GM23338 (cell line): ENCODE measurements around the gene DECR2. TPM values are rescaled to one million over a fixed set of nuclear protein-coding genes. Genes with fewer than 3 reads are reported as not detected.

Experiments used
- ATAC-seq: fragments of 200-7000 bp; cut with Tn5 transposase; 3 replicates; pipeline ENCODE4 v1.9.1; 2020
- DNase-seq: peaks from one replicate; pipeline ENCODE4 v3.0.0-alpha.2; 2015; ENCODE audit warnings: low spot score
- H2AFZ ChIP-seq: fragments of 200-600 bp; sonication (generic); 2 replicates; pipeline ENCODE4 v1.8.0; 2016; ENCODE audit warnings: antibody characterized with exemption, mild to moderate bottlenecking, moderate library complexity
- H3F3A ChIP-seq: fragments of 200-600 bp; sonication (generic); replicated peaks from 2 replicates; pipeline ENCODE4 v1.8.0; 2017; ENCODE audit warnings: antibody characterized with exemption, mixed run types, low read depth
- H3K27ac ChIP-seq: fragments of 200-600 bp; sonication (generic); 2 replicates; pipeline ENCODE4 v1.6.1; 2016; ENCODE audit warnings: low read depth
- H3K27me3 ChIP-seq: fragments of 200-600 bp; sonication (generic); 2 replicates; pipeline ENCODE4 v1.8.0; 2016; ENCODE audit warnings: mild to moderate bottlenecking, mixed run types, moderate library complexity; ENCODE audit not compliant: insufficient read depth
- H3K36me3 ChIP-seq: fragments of 200-600 bp; sonication (generic); 2 replicates; pipeline ENCODE4 v1.8.0; 2016; ENCODE audit warnings: mild to moderate bottlenecking; ENCODE audit not compliant: insufficient read depth
- H3K4me1 ChIP-seq: fragments of 200-600 bp; sonication (generic); 2 replicates; pipeline ENCODE4 v1.8.0; 2016; ENCODE audit warnings: mild to moderate bottlenecking, moderate library complexity; ENCODE audit not compliant: insufficient read depth
- H3K4me2 ChIP-seq: fragments of 200-600 bp; sonication (generic); 2 replicates; pipeline ENCODE4 v1.7.1; 2017; ENCODE audit warnings: mixed run types
- H3K4me3 ChIP-seq: fragments of 200-600 bp; sonication (generic); 2 replicates; pipeline ENCODE4 v1.6.1; 2016; ENCODE audit warnings: mixed run types
- H3K79me2 ChIP-seq: fragments of 200-600 bp; sonication (generic); replicated peaks from 2 replicates; pipeline ENCODE4 v1.8.0; 2017; ENCODE audit warnings: mild to moderate bottlenecking; ENCODE audit not compliant: insufficient read depth
- H3K9me2 ChIP-seq: fragments of 200-600 bp; sonication (generic); 2 replicates; pipeline ENCODE4 v1.8.0; 2017; ENCODE audit not compliant: insufficient read depth
- H4K20me1 ChIP-seq: fragments of 200-600 bp; sonication (generic); replicated peaks from 2 replicates; pipeline ENCODE4 v1.8.0; 2017; ENCODE audit warnings: mild to moderate bottlenecking; ENCODE audit not compliant: insufficient read depth
- H3K27ac Mint-ChIP-seq: 2 replicates; pipeline ENCODE4 v1.8.0; 2020; ENCODE audit warnings: inconsistent platforms, mild to moderate bottlenecking, moderate library complexity, mixed read lengths
- H3K27me3 Mint-ChIP-seq: 3 replicates; pipeline ENCODE4 v1.8.0; 2022; ENCODE audit warnings: low read depth, mild to moderate bottlenecking, moderate library complexity, mixed read lengths, inconsistent platforms; ENCODE audit not compliant: insufficient read depth, poor library complexity
- H3K36me3 Mint-ChIP-seq: 3 replicates; pipeline ENCODE4 v1.8.0; 2021; ENCODE audit warnings: low read depth, mild to moderate bottlenecking, inconsistent platforms, moderate library complexity, mixed read lengths
- H3K4me1 Mint-ChIP-seq: 3 replicates; pipeline ENCODE4 v1.8.0; 2020; ENCODE audit warnings: mild to moderate bottlenecking, inconsistent platforms, mixed read lengths
- H3K4me3 Mint-ChIP-seq: 3 replicates; pipeline ENCODE4 v1.8.0; 2021; ENCODE audit warnings: moderate library complexity, mild to moderate bottlenecking, inconsistent platforms, mixed read lengths
- H3K9me3 Mint-ChIP-seq: 3 replicates; pipeline ENCODE4 v1.8.0; 2020; ENCODE audit warnings: moderate library complexity, mild to moderate bottlenecking, inconsistent platforms, mixed read lengths
- CREB1 ChIP-seq: fragments of 250-450 bp; sonication (Bioruptor Pico); IDR thresholded peaks from 2 replicates; pipeline ENCODE4 v1.5.0; 2020; ENCODE audit warnings: low read depth, mild to moderate bottlenecking, moderate library complexity
- EZH2 ChIP-seq: fragments of 200-600 bp; sonication (generic); IDR thresholded peaks from one replicate; pipeline ENCODE4 v1.8.0; 2017; ENCODE audit warnings: antibody characterized with exemption, mild to moderate bottlenecking, low read depth; ENCODE audit not compliant: unreplicated experiment
- EZH2phosphoT487 ChIP-seq: fragments of 200-600 bp; sonication (generic); IDR thresholded peaks from one replicate; pipeline ENCODE4 v1.8.1; 2018; ENCODE audit warnings: antibody characterized with exemption; ENCODE audit not compliant: unreplicated experiment
- JUNB ChIP-seq: IDR thresholded peaks from one replicate; pipeline ENCODE4 v1.6.1; 2016; ENCODE audit warnings: antibody characterized with exemption; ENCODE audit not compliant: unreplicated experiment
- NANOG ChIP-seq: IDR thresholded peaks from 2 replicates; pipeline ENCODE4 v1.6.1; 2016; ENCODE audit warnings: antibody characterized with exemption, borderline replicate concordance
- POLR2AphosphoS5 ChIP-seq: IDR thresholded peaks from 2 replicates; pipeline ENCODE4 v1.6.1; 2016; ENCODE audit warnings: antibody characterized with exemption, low read depth
- STAT1 ChIP-seq: IDR thresholded peaks from one replicate; pipeline ENCODE4 v1.6.1; 2016; ENCODE audit warnings: antibody characterized with exemption; ENCODE audit not compliant: unreplicated experiment
- ZNF114 ChIP-seq: fragments of 250-450 bp; sonication (Bioruptor Pico); IDR thresholded peaks from 2 replicates; pipeline ENCODE4 v1.5.0; 2020; ENCODE audit warnings: mild to moderate bottlenecking, moderate library complexity
- ZNF331 ChIP-seq: fragments of 250-450 bp; sonication (Bioruptor Pico); IDR thresholded peaks from 2 replicates; pipeline ENCODE4 v1.5.0; 2020; ENCODE audit warnings: low read depth, mild to moderate bottlenecking, moderate library complexity
- polyA plus RNA-seq: library from polyadenylated mRNA; unstranded; fragments of >200 nt; fragmentation: Nextera tagmentation; extraction: Ambion mirVana; gene quantifications from 2 replicates; pipeline ENCODE4 v1.2.1, GENCODE V29; 2016
- total RNA-seq: library from RNA; depleted of rRNA; stranded (reverse); fragments of >200 nt; shearing (Covaris generic); gene quantifications from 2 replicates; pipeline ENCODE4 v1.2.3, GENCODE V29; 2014
- TF ChIP-seq, protein P1 (sequence below), 2 experiments: fragments of 200-600 bp in 1 of 2; sonication (generic) in 1 of 2; conservative IDR thresholded peaks; 2 replicates each; pipeline versions ENCODE4 v1.5.1 to v1.6.1; 2016 to 2017; ENCODE audit warnings: antibody characterized with exemption in 2 of 2, low read depth in 2 of 2, mild to moderate bottlenecking in 2 of 2, moderate library complexity in 1 of 2
- TF ChIP-seq, protein P2 (sequence below): fragments of 250-450 bp; sonication (Bioruptor Pico); IDR thresholded peaks from 2 replicates; pipeline ENCODE4 v1.5.0; 2020; ENCODE audit warnings: mild to moderate bottlenecking, moderate library complexity
- TF ChIP-seq, protein P3 (sequence below): IDR thresholded peaks from 2 replicates; pipeline ENCODE4 v1.6.1; 2016; ENCODE audit warnings: antibody characterized with exemption
- TF ChIP-seq, protein P4 (sequence below): IDR thresholded peaks from one replicate; pipeline ENCODE4 v1.6.1; 2018; ENCODE audit warnings: antibody characterized with exemption; ENCODE audit not compliant: unreplicated experiment

The DECR2 gene
- total and polyA plus RNA-seq, 2 experiments from 2014 or later, result 20.3 to 26.9 TPM

DNA sequence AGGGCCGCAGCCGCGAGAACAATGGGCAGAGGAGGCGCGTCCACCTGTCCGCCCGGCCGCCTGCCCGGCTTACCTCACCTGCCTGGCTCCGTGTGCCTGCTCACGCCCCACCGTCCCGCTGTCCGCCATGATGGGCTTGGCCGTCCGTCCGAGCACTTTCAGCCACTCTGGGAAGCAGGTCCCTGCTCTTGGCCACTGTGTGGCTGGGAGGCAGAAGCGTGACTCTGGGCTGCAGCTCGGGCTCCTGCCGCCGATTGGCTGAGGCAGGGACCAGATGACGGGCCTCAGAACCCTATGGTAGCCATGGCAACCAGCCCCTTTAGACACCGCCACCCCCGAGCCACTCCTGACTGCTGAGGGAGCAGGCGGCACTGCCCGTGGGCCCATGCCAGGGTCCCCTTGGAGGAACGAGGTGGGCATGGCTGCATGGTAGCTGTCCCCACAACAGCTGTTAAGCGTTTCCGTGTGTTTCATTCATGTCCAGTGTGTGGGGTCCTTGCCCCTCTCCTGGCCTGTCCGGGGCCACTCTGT lies 40.3 kb upstream of the DECR2 start:
- Histone ChIP-seq H4K20me1 (no peaks in the 10 kb centered on the region), H3K4me3 (no peak overlapping the region), H3K27me3 (no peaks in the 10 kb centered on the region), H3K4me2 (no peak overlapping the region), H2AFZ (peak overlapping the region; percentile 63; the same call in 1 of the 2 replicates), H3K27ac (no peak overlapping the region), H3F3A (0 out of 2 replicates have a peak, but pooled peaks cover 5% of the 10 kb centered on the region), H3K9me2 (no peaks in the 10 kb centered on the region), H3K4me1 (no peaks in the 10 kb centered on the region), H3K79me2 (no peaks in the 10 kb centered on the region), H3K36me3 (no peaks in the 10 kb centered on the region)
- peak; percentile 10 for ATAC-seq
- Mint-ChIP-seq H3K9me3 (no peaks in the 10 kb centered on the region), H3K4me3 (no peak overlapping the region), H3K4me1 (no peaks in the 10 kb centered on the region), H3K27me3 (peaks cover 22% of the 10 kb centered on the region), H3K36me3 (no peaks in the 10 kb centered on the region), H3K27ac (no peak overlapping the region)
- TF ChIP-seq, protein P1, sequence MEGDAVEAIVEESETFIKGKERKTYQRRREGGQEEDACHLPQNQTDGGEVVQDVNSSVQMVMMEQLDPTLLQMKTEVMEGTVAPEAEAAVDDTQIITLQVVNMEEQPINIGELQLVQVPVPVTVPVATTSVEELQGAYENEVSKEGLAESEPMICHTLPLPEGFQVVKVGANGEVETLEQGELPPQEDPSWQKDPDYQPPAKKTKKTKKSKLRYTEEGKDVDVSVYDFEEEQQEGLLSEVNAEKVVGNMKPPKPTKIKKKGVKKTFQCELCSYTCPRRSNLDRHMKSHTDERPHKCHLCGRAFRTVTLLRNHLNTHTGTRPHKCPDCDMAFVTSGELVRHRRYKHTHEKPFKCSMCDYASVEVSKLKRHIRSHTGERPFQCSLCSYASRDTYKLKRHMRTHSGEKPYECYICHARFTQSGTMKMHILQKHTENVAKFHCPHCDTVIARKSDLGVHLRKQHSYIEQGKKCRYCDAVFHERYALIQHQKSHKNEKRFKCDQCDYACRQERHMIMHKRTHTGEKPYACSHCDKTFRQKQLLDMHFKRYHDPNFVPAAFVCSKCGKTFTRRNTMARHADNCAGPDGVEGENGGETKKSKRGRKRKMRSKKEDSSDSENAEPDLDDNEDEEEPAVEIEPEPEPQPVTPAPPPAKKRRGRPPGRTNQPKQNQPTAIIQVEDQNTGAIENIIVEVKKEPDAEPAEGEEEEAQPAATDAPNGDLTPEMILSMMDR (conservative IDR thresholded peaks at IDR 0.05; ENCODE audit: low read depth in 2 of 2), result no peak
- TF ChIP-seq, protein P2, sequence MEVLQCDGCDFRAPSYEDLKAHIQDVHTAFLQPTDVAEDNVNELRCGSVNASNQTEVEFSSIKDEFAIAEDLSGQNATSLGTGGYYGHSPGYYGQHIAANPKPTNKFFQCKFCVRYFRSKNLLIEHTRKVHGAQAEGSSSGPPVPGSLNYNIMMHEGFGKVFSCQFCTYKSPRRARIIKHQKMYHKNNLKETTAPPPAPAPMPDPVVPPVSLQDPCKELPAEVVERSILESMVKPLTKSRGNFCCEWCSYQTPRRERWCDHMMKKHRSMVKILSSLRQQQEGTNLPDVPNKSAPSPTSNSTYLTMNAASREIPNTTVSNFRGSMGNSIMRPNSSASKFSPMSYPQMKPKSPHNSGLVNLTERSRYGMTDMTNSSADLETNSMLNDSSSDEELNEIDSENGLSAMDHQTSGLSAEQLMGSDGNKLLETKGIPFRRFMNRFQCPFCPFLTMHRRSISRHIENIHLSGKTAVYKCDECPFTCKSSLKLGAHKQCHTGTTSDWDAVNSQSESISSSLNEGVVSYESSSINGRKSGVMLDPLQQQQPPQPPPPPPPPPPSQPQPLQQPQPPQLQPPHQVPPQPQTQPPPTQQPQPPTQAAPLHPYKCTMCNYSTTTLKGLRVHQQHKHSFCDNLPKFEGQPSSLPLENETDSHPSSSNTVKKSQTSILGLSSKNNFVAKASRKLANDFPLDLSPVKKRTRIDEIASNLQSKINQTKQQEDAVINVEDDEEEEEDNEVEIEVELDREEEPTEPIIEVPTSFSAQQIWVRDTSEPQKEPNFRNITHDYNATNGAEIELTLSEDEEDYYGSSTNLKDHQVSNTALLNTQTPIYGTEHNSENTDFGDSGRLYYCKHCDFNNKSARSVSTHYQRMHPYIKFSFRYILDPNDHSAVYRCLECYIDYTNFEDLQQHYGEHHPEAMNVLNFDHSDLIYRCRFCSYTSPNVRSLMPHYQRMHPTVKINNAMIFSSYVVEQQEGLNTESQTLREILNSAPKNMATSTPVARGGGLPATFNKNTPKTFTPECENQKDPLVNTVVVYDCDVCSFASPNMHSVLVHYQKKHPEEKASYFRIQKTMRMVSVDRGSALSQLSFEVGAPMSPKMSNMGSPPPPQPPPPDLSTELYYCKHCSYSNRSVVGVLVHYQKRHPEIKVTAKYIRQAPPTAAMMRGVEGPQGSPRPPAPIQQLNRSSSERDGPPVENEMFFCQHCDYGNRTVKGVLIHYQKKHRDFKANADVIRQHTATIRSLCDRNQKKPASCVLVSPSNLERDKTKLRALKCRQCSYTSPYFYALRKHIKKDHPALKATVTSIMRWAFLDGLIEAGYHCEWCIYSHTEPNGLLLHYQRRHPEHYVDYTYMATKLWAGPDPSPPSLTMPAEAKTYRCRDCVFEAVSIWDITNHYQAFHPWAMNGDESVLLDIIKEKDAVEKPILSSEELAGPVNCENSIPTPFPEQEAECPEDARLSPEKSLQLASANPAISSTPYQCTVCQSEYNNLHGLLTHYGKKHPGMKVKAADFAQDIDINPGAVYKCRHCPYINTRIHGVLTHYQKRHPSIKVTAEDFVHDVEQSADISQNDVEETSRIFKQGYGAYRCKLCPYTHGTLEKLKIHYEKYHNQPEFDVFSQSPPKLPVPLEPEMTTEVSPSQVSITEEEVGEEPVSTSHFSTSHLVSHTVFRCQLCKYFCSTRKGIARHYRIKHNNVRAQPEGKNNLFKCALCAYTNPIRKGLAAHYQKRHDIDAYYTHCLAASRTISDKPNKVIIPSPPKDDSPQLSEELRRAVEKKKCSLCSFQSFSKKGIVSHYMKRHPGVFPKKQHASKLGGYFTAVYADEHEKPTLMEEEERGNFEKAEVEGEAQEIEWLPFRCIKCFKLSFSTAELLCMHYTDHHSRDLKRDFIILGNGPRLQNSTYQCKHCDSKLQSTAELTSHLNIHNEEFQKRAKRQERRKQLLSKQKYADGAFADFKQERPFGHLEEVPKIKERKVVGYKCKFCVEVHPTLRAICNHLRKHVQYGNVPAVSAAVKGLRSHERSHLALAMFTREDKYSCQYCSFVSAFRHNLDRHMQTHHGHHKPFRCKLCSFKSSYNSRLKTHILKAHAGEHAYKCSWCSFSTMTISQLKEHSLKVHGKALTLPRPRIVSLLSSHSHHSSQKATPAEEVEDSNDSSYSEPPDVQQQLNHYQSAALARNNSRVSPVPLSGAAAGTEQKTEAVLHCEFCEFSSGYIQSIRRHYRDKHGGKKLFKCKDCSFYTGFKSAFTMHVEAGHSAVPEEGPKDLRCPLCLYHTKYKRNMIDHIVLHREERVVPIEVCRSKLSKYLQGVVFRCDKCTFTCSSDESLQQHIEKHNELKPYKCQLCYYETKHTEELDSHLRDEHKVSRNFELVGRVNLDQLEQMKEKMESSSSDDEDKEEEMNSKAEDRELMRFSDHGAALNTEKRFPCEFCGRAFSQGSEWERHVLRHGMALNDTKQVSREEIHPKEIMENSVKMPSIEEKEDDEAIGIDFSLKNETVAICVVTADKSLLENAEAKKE (CRISPR knock-in tag), result no peak
- TF ChIP-seq ZNF331 (CRISPR knock-in tag) (no peak), EZH2 (no peak), EZH2phosphoT487 (no peak), NANOG (no peak), ZNF114 (CRISPR knock-in tag) (no peak), CREB1 (CRISPR knock-in tag) (no peak), POLR2AphosphoS5 (no peak), STAT1 (no peak), JUNB (no peak)
- TF ChIP-seq, protein P3, sequence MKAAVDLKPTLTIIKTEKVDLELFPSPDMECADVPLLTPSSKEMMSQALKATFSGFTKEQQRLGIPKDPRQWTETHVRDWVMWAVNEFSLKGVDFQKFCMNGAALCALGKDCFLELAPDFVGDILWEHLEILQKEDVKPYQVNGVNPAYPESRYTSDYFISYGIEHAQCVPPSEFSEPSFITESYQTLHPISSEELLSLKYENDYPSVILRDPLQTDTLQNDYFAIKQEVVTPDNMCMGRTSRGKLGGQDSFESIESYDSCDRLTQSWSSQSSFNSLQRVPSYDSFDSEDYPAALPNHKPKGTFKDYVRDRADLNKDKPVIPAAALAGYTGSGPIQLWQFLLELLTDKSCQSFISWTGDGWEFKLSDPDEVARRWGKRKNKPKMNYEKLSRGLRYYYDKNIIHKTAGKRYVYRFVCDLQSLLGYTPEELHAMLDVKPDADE, result no peak
- TF ChIP-seq, protein P4, sequence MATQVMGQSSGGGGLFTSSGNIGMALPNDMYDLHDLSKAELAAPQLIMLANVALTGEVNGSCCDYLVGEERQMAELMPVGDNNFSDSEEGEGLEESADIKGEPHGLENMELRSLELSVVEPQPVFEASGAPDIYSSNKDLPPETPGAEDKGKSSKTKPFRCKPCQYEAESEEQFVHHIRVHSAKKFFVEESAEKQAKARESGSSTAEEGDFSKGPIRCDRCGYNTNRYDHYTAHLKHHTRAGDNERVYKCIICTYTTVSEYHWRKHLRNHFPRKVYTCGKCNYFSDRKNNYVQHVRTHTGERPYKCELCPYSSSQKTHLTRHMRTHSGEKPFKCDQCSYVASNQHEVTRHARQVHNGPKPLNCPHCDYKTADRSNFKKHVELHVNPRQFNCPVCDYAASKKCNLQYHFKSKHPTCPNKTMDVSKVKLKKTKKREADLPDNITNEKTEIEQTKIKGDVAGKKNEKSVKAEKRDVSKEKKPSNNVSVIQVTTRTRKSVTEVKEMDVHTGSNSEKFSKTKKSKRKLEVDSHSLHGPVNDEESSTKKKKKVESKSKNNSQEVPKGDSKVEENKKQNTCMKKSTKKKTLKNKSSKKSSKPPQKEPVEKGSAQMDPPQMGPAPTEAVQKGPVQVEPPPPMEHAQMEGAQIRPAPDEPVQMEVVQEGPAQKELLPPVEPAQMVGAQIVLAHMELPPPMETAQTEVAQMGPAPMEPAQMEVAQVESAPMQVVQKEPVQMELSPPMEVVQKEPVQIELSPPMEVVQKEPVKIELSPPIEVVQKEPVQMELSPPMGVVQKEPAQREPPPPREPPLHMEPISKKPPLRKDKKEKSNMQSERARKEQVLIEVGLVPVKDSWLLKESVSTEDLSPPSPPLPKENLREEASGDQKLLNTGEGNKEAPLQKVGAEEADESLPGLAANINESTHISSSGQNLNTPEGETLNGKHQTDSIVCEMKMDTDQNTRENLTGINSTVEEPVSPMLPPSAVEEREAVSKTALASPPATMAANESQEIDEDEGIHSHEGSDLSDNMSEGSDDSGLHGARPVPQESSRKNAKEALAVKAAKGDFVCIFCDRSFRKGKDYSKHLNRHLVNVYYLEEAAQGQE, result no peak
- DNase-seq, result peak; percentile 52
